ENCODE measurements around the gene PMAIP1. TPM values are rescaled to one million over a fixed set of nuclear protein-coding genes. Genes with fewer than 3 reads are reported as not detected.

The PMAIP1 gene
- total and polyA plus RNA-seq, 2 of the 8 experiments (the other 6 are each of a cell fraction or from before 2014, with no cell fraction given) = 51.7 to 84.1 TPM

DNA sequence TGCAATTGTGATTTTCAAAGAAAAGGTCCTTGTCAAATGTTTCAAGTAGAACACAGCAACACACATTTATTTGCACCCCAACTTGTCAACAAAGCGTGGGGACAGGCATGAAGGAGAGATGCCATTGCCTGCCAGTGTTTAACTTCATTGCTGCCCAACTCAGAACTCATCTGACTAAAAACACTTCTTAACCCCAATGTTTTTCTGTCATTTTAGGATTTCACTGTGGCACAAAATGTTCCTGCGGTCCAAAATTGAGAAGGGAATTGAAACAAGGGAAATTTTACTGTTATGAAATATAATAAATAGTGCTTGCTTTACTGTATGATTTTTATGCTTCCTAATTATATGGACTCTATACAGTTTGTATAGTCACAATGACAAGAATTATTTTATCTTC is 45.7 kb downstream of the PMAIP1 start:
- H3K9ac ChIP-seq (replicated peaks in 1 of 4; ENCODE audit: extremely low read depth in 1 of 4, low read depth in 3 of 4, low read length in 3 of 4) = no peak overlapping the region
- POLR2A ChIA-PET (ENCODE audit: partially characterized antibody) = no interaction called here
- H2AFZ ChIP-seq (ENCODE audit: low read length) = no peak overlapping the region

More for the DNA sequence above, 45.7 kb downstream of the PMAIP1 start:
- FAIRE-seq (no peak), DNase-seq (ENCODE audit: low read depth in 1 of 2, low spot score in 2 of 2) (no peak)
- no peak overlapping the region for H3K27ac ChIP-seq (ENCODE audit: low read depth, low read length)
- H2BK20ac ChIP-seq (ENCODE audit: low read length) = no peak overlapping the region
- H3K79me1 ChIP-seq (ENCODE audit: low read depth, low read length) = no peaks in the 10 kb centered on the region
- no peaks in the 10 kb centered on the region for H3K27me3 ChIP-seq (replicated peaks in 1 of 4; ENCODE audit: control insufficient read depth in 3 of 4, extremely low read depth in 1 of 4, insufficient read depth in 3 of 4, low read length in 3 of 4)
- no peaks in the 10 kb centered on the region for H3K9me3 ChIP-seq (ENCODE audit: insufficient read depth in 2 of 2, low read depth in 1 of 2, low read length in 1 of 2)
- WGBS, 2 experiments (ENCODE audit: extremely low coverage in 1 of 2, insufficient coverage in 1 of 2, insufficient read length in 1 of 2, insufficient replicate concordance in 2 of 2, low coverage in 1 of 2, low lambda C conversion rate in 2 of 2, missing lambda C conversion rate in 1 of 2) = 94% methylated on average over 2 of the region's 2 CpGs; no CpG with 5 or more reads in 1 of the 2 experiments
- no peaks in the 10 kb centered on the region for H3K23me2 ChIP-seq (ENCODE audit: low read depth, low read length)
- H3K23ac ChIP-seq (ENCODE audit: insufficient read length) = no peak overlapping the region
- H3K79me2 ChIP-seq (ENCODE audit: control insufficient read depth in 1 of 2, insufficient read depth in 2 of 2, low read length in 2 of 2) = no peaks in the 10 kb centered on the region
- no peak overlapping the region for H3K4me2 ChIP-seq (ENCODE audit: insufficient read depth in 1 of 2, low read depth in 2 of 2, low read length in 2 of 2)
- H3K4ac ChIP-seq (replicated peaks; ENCODE audit: insufficient read length, low read depth, low read length) = no peak overlapping the region
- CTCF ChIA-PET (ENCODE audit: partially characterized antibody) = interaction anchor here (1.0 kb wide), 1 partner anchor 8 kb away, joined by 4 read pairs; no protein-coding TSS in a partner anchor
- no peak overlapping the region for H2AK5ac ChIP-seq (ENCODE audit: low read depth, low read length)
- H4K8ac ChIP-seq (ENCODE audit: extremely low read depth, insufficient read depth, low read length) = no peak overlapping the region
- no peak overlapping the region for H3K18ac ChIP-seq (ENCODE audit: extremely low read depth, low read length)
- no peak overlapping the region for H2BK5ac ChIP-seq (ENCODE audit: low read depth, low read length)
- H3K36me3 ChIP-seq (ENCODE audit: control insufficient read depth in 2 of 4, insufficient read depth in 4 of 4, low read length in 3 of 4) = no peaks in the 10 kb centered on the region
- no peak overlapping the region for H2BK12ac ChIP-seq (ENCODE audit: low read depth, low read length)
- H2BK120ac ChIP-seq (replicated peaks; ENCODE audit: low read depth, low read length) = no peak overlapping the region
- TF ChIP-seq CHD2 (IDR thresholded peaks at IDR 0.05; ENCODE audit: low read length) (no peak), CHD1 (IDR thresholded peaks at IDR 0.05; ENCODE audit: low read depth, low read length) (no peak), KDM4A (IDR thresholded peaks at IDR 0.05; ENCODE audit: low read depth, low read length, severe bottlenecking) (no peak), RNF2 (IDR thresholded peaks at IDR 0.05; ENCODE audit: borderline replicate concordance, low read depth, low read length, missing control alignments, poor library complexity, severe bottlenecking) (no peak), PHF8 (conservative IDR thresholded peaks at IDR 0.05; ENCODE audit: low read depth, low read length) (no peak), BCL11A (IDR thresholded peaks at IDR 0.05; ENCODE audit: low read depth in 2 of 2, low read length in 2 of 2) (no peak), CBX8 (IDR thresholded peaks at IDR 0.05; ENCODE audit: borderline replicate concordance, low read depth, low read length) (no peak), KDM1A (IDR thresholded peaks at IDR 0.05; ENCODE audit: borderline replicate concordance, low read length) (no peak), EGR1 (IDR thresholded peaks at IDR 0.05; ENCODE audit: borderline replicate concordance, low read depth, low read length) (no peak), POLR2AphosphoS5 (IDR thresholded peaks at IDR 0.05; ENCODE audit: low read depth, low read length) (no peak), NANOG (IDR thresholded peaks at IDR 0.05; ENCODE audit: insufficient read depth, low read depth, low read length, poor library complexity, severe bottlenecking) (no peak), CTBP2 (IDR thresholded peaks at IDR 0.05; ENCODE audit: borderline replicate concordance, insufficient read depth, insufficient read length, low read length) (no peak), SUZ12 (IDR thresholded peaks at IDR 0.05; ENCODE audit: low read length) (no peak), SAP30 (IDR thresholded peaks at IDR 0.05; ENCODE audit: insufficient read depth, insufficient replicate concordance, low read length) (no peak)
- no peak overlapping the region for H4K91ac ChIP-seq (replicated peaks; ENCODE audit: insufficient read length, low read length)
- no peak overlapping the region for H4K5ac ChIP-seq (ENCODE audit: insufficient read length, low read depth, low read length)
- H4K20me1 ChIP-seq (replicated peaks in 1 of 2; ENCODE audit: control insufficient read depth in 1 of 2, insufficient read depth in 2 of 2, low read length in 2 of 2) = no peaks in the 10 kb centered on the region
- H3K4me1 ChIP-seq (replicated peaks in 1 of 4; ENCODE audit: control insufficient read depth in 3 of 4, insufficient read depth in 4 of 4, low read length in 3 of 4) = no peaks in the 10 kb centered on the region
- H3K56ac ChIP-seq (replicated peaks; ENCODE audit: insufficient read length, low read depth, low read length) = no peak overlapping the region
- H3K14ac ChIP-seq (ENCODE audit: insufficient read length) = no peak overlapping the region
- H3K4me3 ChIP-seq (ENCODE audit: extremely low read depth in 1 of 4, insufficient read depth in 2 of 4, low read depth in 3 of 4, low read length in 4 of 4) = no peak overlapping the region
- H2BK15ac ChIP-seq (ENCODE audit: low read length) = no peak overlapping the region
